SK-N-SH treated with all-trans-retinoic acid at 6 μM for 48 hours (cell line): Measurements from ENCODE around the gene CPSF4L.

Experiments used
- ARNTL ChIP-seq: fragments of 450-650 bp; formaldehyde crosslinking; IDR thresholded peaks from 2 replicates; pipeline ENCODE4 v1.5.0; 2020; ENCODE audit warnings: low read depth, mild to moderate bottlenecking, moderate library complexity, borderline replicate concordance
- CSRNP3 ChIP-seq: fragments of 250-450 bp; sonication (Bioruptor Pico); IDR thresholded peaks from 2 replicates; pipeline ENCODE4 v1.5.1; 2021; ENCODE audit warnings: mild to moderate bottlenecking, moderate library complexity
- ESRRG ChIP-seq: fragments of 250-450 bp; sonication (Bioruptor Pico); IDR thresholded peaks from 2 replicates; pipeline ENCODE4 v1.6.1; 2021; ENCODE audit warnings: mild to moderate bottlenecking
- PATZ1 ChIP-seq: fragments of 250-450 bp; sonication (Bioruptor Pico); IDR thresholded peaks from 2 replicates; pipeline ENCODE4 v1.8.0; 2020; ENCODE audit warnings: mild to moderate bottlenecking, moderate library complexity, borderline replicate concordance
- TCF4 ChIP-seq: fragments of 250-450 bp; sonication (Bioruptor Pico); IDR thresholded peaks from 2 replicates; pipeline ENCODE4 v1.8.0; 2021; ENCODE audit warnings: mild to moderate bottlenecking, moderate library complexity, borderline replicate concordance
- ZC3H10 ChIP-seq: fragments of 250-450 bp; sonication (Bioruptor Pico); IDR thresholded peaks from 2 replicates; pipeline ENCODE4 v1.5.1; 2021; ENCODE audit warnings: mild to moderate bottlenecking, moderate library complexity
- ZFP30 ChIP-seq: fragments of 450-650 bp; formaldehyde crosslinking; IDR thresholded peaks from 2 replicates; pipeline ENCODE4 v1.5.0; 2022; ENCODE audit warnings: mild to moderate bottlenecking, moderate library complexity
- ZNF70 ChIP-seq: fragments of 450-650 bp; formaldehyde crosslinking; IDR thresholded peaks from 2 replicates; pipeline ENCODE4 v1.5.0; 2020; ENCODE audit warnings: mild to moderate bottlenecking, moderate library complexity
- TF ChIP-seq, protein P1 (sequence below): fragments of 250-450 bp; sonication (Bioruptor Pico); IDR thresholded peaks from 2 replicates; pipeline ENCODE4 v1.5.1; 2020; ENCODE audit warnings: low read depth, mild to moderate bottlenecking, moderate library complexity

DNA sequence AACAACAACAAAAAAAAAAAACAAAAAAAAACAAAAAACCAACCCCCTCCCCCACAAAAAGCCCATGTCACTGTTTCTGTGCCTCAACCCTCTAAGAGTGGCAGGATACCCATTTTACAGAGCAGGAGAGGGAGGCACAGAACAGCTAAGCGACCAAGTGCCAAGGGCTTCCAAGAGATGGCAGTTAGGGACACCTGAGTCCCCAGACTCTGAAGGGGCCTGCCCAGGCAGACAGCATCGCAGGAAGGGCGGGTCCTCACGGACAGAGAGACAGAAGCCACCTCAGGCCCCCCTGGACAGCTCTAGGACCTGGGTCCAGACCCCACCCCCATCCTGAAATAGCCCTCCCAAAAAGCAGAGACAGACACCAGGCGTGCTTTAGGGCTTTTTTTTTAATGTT lies 21.6 kb upstream of the CPSF4L start:
- TF ChIP-seq ZNF70 (CRISPR knock-in tag) (no peak), ARNTL (CRISPR knock-in tag) (no peak), PATZ1 (CRISPR knock-in tag) (no peak), ZC3H10 (no peak), ESRRG (CRISPR knock-in tag) (no peak), TCF4 (no peak), CSRNP3 (CRISPR knock-in tag) (no peak), ZFP30 (CRISPR knock-in tag) (no peak)
- TF ChIP-seq, protein P1, sequence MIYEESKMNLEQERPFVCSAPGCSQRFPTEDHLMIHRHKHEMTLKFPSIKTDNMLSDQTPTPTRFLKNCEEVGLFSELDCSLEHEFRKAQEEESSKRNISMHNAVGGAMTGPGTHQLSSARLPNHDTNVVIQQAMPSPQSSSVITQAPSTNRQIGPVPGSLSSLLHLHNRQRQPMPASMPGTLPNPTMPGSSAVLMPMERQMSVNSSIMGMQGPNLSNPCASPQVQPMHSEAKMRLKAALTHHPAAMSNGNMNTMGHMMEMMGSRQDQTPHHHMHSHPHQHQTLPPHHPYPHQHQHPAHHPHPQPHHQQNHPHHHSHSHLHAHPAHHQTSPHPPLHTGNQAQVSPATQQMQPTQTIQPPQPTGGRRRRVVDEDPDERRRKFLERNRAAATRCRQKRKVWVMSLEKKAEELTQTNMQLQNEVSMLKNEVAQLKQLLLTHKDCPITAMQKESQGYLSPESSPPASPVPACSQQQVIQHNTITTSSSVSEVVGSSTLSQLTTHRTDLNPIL (CRISPR knock-in tag) = no peak
